Heart left ventricle (tissue), 13 donors: ENCODE measurements around the gene SERPINB8.

ENCODE experiments used
- CTCF ChIP-seq, 12 donors: fragments of 200-600 bp; sonication (generic) in 4 of 12; IDR thresholded peaks; one replicate each; pipeline versions ENCODE4 v1.5.0 to v1.8.0; 2018 to 2022; ENCODE audit warnings: antibody characterized with exemption in 12 of 12, mild to moderate bottlenecking in 5 of 12
- POLR2A ChIP-seq, 2 donors: fragments of 450-650 bp; IDR thresholded peaks; one replicate each; pipeline ENCODE4 v1.6.1; 2017; ENCODE audit warnings: antibody characterized with exemption in 2 of 2, mild to moderate bottlenecking in 2 of 2, moderate library complexity in 2 of 2
- donor health status: ischemic (EF 13 %, LVEDD 7.1; RV severe dilation, severe dysfunction).
- donor health status: DM: no; HTN: yes; CAD: no.
- donor health status: DM: no; HTN: no; CAD: no.
- donor health status: ischemic (EF 25% LVEDD 6.9; RV normal size, moderate dysfunction).
- donor health status: ischemic (EF 25% LVEDD 5.7; RV mildly dilated, moderate dysfunction).
- donor health status: ischemic (EF 35%, LVEDD 5.7; RV mildly dilated, moderate dysfunction).
- donor health status: nonischemic (EF 11% LVEDD 7.7; RV severe dilation, severe dysfunction).
- donor health status: DM: yes; HTN: yes; CAD: no.
- donor health status: PGD.
- donor health status: ischemic (EF 29% LVEDD 5.4; RV normal size, mild dysfunction).
- donor health status: nonischemic (EF 23%, LVEDD 6.1; RV moderate dilation, normal function).

GRCh38 chr18:63997606-63998005 lies 27.7 kb downstream of the SERPINB8 start:
- TF ChIP-seq CTCF (IDR thresholded peaks at IDR 0.05) (no peak), POLR2A (IDR thresholded peaks at IDR 0.05) (no peak)
